ENCODE results near the gene STX4.
"Not testable (repeated sequence)": the region's sequence is repeated elsewhere in the genome, so short reads cannot be mapped to it uniquely, and the experiment has no call there.

The STX4 gene

DNA sequence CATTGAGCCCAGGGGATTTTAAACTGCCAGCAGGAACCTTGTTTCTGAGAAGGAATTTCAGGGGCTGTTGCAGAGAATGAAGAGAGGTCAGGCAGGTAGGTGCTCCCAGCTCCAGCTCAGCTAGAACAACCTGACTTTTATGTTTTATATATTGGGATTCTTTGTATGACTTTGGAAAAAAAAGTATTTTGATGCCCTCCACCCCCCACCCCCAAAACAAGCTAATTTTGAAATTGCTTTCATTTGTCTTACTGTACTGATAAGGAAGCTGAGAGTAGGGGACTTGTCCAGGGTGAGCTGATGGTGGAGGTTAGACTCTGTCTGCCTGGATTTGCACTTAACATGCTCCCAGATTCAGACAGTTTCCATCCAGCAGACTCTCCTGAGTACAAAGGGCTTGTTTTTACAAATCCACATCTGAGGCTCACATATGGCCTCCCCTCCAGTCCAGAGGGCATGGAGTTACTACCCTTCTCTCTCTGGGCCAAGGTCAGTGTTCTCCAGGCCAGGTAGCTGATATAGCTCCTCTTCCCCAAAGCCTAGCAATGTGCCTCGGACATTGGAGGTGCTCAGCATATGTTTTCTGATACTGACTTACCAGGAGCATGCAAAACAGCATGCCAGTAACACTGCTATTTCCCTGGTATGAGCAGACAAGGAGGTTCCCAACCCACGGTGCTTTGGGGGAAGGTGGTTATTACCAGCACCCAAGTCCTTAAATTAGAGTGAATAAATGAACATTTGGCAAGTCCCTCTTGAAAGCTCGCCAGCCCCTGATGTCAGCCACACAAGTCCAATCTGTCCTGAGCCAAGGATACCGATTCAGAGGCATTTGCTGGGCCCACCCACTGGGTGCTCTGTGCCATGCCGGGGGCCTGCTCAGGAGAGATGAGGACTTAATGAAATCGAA, 34.3 kb upstream of the STX4 start:
- no peak for DNase-seq

DNA sequence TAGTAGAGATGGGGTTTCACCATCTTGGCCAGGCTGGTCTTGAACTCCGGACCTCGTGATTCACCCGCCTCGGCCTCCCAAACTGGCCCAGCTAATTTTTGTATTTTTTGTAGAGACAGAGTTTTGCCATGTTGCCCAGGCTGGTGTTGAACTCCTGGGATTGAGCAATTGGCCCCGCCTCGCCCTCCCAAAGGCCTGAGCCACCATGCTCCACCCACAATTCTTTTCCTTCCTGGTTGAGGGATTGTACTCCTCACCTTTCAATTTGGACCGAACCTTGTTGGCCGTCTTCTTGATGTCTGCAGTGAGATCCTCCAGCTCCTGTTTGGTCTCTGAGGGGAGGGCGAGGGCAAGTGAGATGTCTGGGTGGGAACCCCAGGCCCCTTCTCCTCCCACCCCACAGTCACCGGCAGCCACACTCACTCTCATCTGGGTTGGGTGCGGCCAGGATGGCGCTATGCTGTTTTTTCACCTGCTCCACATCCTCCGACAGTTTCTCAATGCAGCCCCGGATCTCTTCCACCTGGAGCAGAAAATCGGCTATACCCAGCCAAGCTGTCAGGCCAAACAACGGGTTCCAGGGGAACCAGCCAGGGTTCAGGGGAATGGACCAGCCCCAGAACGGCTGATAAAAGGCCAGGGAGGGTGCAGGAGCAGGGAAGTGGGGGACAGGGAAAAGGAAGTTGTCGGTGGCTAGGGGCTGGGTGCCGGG, 32.5 kb upstream of the STX4 start:
- DNase-seq, result no peak

DNA sequence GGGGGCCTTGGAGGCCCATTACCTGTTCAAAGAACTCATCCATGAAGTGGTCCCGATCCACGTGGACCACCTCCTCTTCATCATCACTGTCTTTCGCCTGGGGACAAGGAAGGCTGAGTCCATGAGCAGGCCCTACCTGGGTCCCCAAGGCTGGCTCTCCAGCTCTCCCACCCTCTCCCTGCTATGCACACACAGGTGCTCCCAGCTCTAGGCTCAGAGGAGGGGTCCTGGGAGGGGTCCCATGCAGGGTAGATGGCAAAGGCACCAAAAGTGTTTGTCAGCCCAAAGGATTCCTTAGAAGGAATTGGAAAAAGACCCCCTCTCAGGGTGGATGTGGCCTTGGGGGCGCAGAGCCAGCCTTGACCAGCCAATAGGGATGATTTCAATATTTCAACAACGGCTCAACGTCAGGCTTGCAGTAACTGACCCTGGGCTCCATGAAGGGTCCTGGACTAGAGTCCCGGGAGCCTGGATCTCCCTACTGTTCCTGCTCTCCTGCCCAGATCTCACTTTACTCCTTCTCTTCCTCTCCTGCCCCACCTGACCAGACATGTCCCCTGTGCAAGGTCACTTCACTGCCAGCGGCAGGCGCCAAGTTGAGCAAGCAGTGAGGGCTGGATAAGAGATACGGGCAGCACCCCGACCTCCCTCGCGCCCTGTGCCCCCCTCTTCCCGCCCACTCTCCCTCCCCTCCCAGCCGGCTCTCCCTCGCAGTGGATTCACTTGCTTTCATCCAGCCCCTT, 31.7 kb upstream of the STX4 start:
- no peak for DNase-seq

DNA sequence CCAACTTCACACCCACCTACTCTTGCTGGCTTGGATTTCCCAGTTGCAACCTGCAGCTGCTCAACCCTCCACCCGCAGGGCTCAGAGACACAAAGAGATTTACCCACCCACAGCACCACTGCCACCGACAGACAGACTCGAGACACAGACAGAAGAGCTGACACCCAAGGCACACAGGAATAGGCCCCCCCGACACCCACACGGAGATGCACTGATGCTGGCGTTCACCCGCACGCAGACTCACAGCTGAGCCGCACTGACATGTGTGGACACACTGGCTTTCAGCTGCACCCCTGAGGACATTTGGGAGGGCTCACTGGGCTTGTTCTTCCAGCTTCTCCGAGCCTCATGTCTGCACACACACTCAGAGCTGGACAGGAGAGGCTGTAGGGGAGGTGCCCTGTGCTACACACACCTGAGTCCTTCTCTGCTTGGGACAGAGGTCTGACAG, 31.1 kb upstream of the STX4 start:
- no peak for DNase-seq

GRCh38 chr16:31002862-31003341, 30.5 kb upstream of the STX4 start:
- no peak for DNase-seq

DNA sequence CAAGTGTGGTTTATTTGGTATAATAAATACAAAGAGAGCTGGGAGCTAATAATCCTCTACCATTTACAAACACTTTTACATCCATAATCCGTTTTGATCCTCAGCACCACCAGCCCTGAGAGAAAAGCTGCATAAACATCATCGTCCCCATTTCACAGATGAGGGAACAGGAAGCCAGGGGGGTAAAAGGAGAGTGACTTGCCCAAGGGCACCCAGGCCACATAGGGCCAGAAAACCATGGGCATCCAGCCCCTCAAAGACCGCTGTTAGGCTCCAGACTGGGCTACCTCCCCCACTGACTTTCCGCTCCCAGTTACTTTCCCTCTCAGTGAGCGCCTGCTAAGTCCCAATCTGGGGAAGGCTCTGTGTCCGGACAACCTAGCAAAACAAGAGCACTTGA, 29.6 kb upstream of the STX4 start:
- no peak for DNase-seq

DNA sequence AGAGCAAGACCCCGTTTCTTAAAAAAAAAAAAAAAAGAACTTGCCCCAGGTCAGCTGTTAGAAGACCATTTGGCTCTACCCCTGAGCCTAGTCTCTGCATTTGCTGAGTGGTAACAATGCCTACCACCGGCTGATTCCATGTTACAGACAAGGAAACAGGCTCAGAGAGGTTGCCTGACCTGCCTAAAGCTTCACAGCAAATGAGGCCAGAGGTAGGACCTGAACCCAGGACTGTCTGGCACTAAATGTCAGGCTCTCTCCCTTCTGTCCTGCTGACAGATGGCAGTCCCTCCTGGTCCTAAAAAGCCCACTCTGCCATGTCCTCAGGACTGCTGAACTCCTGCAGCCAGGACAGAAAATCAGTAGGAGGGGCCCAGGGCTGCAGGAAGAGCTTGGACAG, 28.7 kb upstream of the STX4 start:
- DNase-seq, result no peak

DNA sequence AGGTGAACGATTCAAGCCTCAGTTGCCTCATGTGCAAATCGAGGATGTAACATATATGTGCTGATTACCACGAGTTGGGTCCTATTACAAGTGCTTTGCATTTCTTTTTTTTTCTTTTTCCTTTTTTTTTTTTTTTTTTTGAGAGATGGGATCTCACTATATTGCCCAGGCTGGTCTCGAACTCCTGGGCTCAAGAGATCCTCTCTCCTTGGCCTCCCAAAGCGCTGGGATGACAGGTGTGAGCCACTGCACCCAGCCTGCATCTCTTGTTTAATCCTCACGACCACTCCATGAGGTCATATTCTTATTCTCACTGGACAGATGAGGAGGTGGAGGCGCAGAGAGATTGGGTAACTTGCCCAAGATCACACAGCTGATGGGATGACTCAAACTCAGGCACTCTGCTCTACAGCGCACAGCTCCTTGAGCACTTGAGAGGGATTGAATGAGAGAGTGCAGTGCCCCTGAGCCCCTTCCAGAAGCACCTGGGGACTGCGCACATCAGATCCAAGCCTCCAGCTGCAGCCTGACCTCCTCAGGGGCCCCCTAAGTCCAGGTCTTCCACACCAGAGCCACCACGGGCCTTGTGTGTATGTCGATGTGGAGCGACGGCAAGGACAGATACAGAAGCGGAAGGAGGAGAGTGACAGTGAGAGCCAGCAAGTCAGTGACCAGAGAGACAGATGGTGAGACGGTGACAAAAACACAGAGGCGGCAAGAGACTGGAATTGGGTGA, 27.8 kb upstream of the STX4 start:
- no peak for DNase-seq

DNA sequence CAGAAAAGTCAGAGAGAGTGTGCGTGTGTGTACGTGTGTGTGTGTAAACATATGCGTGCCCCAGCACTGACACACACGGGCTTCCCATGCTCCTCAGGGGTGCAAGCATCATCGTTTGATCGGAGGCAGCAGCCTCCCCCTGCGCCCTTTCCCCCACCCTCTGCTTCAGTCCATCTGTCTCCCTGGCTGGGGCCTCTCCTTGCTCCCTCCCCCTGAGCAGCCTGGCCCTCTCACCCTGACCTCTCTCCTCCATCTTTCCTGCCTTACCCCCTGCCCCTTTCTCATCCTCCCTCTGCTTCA, 27.3 kb upstream of the STX4 start:
- DNase-seq, result no peak

DNA sequence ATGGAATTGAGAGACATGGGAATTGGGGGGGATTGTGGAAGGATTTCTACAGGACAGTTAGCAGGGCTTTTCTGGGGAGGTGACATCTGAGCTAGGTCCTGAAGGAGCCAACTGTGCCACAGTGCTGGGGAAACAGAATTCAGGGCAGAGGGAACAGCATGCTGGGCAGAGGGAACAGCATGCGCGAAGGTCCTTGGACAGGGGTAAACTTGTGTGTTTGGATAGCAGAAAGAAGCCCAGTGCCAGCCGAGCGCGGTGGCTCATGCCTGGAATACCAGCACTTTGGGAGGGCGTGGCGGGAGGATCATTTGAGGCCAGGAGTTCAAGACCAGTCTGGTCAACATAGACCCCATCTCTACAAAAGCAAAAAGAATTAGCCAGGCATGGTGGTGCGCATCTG, 26.8 kb upstream of the STX4 start:
- no peak for DNase-seq

GRCh38 chr16:31007684-31008083, 25.7 kb upstream of the STX4 start:
- no peak for DNase-seq

DNA sequence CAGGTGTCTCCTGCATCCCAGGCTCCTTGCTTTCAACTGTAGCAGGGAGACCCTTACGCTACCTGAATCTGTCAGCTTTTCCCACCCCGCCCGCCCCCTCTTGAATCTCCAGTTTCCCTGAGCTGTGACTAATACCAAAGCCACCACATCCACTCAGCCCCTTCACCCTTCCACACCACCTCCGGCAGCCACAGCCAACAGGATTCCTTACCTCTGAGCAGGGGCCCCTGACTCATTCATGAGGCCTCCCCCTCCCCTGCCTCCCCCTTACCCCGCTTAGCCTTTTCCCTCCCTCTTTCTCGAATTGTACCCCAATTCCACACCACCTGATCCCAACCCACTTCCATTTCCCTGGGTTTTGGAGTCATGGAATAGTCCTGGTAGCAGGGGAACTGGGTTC, 25.2 kb upstream of the STX4 start:
- no peak for DNase-seq

- DNase-seq, result no peak
Measured at GRCh38 chr16:31008551-31008950, 24.8 kb upstream of the STX4 start.

DNA sequence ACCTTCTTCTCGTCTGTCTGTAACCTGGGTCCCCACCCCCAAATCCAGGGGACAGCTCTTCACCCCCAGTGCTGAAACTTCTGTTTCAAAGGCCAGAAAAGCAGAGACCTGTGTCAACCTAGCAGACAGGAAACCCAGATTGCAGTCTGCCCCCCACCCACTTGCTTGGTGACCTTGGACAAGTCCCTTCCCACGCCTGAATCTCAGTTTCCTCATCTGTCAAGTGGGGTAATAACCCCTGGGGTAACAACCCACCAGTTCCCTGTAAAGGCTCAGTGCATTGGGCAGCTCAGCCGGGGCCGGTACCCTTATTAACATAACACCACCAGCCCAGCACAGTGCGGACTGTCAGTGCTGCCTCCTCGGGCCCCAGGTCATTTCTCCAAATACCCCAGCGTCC, 24.2 kb upstream of the STX4 start:
- no peak for DNase-seq

DNA sequence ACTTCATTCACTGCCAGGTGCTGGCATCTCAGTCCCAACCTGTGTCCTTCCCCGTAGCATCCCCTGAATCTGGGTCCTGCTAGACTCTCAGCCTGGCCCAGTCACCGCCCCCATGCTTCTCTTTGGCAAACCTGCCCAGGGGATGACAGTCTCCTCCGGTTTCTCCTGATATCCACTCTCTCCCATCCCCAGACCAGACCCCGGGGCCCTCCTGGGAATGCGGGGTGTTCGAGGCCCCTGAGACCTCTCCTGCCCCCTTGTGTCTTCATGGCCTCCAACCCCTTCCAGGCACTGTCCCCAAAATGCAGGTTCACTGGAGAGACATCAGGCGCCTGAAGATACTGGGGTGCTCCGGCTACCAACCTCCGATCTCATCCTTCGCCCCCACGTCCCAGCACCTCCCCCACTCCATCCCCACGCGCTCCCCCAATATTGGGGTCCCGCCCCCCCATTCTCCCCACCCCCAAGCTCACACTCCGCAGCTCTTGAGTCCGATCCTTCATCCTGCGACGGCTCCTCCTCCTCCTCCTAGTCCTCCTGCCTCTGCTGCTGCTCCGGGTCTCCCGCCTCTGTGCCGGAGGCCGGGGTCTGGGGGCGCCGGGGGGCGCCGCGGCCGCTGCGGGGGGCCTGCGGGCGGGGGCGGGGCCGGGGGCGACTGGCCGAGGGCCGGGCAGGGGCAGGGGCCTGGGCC, 23.3 kb upstream of the STX4 start:
- DNase-seq, result no peak

GRCh38 chr16:31010585-31011325, 22.6 kb upstream of the STX4 start, which contains the start of gene STX1B:
Gene STX1B (minus strand): TSS chr16:31010638. CDS start chr16:31010396, 242 bp downstream.
- DNase-seq, result no peak

DNA sequence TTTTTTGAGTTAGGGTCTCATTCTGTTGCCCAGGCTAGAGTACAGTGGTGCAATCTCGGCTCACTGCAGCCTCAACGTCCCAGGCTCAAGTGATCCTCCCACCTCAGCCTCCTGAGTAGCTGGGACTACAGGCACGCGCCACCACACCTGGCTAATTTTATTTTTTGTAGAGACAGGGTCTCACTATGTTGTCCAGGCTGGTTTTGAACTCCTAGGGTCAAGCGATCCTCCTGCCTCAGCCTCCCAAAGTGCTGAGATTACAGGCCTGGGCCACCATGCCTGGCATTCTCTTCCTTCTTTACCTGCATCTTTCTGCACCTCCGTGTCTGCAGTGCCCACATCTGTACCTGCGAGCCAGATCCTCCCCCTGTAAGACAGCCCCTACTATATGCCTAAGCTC, 21.5 kb upstream of the STX4 start:
- not testable (repeated sequence) for DNase-seq

DNA sequence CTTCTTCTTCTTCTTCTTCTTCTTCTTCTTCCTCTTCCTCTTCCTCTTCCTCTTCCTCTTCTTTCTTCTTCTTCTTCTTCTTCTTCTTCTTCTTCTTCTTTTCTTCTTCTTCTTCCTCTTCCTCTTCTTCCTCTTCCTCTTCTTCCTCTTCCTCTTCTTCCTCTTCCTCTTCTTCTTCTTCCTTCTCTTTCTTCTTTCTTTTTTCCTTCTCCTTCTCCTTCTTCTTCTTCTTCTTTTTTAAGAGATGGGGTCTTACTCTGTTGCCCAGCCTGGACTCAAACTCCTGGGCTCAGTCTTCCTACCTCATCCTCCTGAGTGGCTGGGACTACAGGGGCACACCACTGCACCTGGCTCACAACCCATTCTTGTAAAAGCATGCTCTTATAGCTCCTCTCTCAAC, 20.1 kb upstream of the STX4 start:
- DNase-seq, result not testable (repeated sequence)

DNA sequence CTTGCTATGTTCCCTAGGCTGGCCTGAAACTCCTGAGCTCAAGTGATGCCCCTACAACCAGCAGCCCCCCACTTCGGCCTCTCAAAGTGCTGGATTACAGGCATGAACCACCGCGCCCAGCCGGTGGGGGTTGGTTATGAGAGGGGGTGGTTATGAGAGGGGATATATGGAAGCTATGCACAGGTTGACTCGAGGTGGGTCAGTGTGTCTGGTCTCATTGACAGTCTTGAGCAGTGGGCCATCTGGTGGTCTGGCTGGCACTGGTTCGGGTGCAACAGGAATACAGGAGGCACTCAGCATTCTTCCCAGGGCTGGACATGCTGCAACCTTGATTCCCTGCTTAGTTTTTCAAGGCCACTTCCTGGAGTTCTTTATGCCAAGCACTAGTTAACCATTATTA, 17.3 kb upstream of the STX4 start:
- no peak for DNase-seq

GRCh38 chr16:31017756-31018155, 15.6 kb upstream of the STX4 start:
- DNase-seq, result not testable (repeated sequence)

DNA sequence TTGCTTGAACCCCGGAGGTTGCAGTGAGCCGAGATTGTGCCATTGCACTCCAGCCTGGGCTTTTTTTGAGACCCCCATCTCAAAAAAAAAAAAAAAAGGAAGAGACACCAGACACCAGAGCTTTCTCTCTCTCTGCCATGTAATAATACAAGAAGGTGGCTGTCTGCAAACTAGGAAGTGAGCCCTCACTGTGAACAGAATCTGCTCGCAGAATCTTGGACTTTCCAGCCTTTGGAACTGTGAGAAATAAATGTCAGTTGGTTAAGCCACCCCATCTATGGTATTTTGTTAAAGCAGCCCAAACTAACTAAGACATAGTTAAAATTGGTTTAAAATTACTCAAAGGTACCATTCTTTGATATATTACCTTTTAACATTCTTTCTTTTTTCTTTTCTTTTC, 12.8 kb upstream of the STX4 start:
- no peak for DNase-seq

Data from NCI-H187 (cell line).